ENCODE data around the gene MLC1.
"Not testable (repeated sequence)": the region's sequence is repeated elsewhere in the genome, so short reads cannot be mapped to it uniquely, and the experiment has no call there.

Gene MLC1

DNA sequence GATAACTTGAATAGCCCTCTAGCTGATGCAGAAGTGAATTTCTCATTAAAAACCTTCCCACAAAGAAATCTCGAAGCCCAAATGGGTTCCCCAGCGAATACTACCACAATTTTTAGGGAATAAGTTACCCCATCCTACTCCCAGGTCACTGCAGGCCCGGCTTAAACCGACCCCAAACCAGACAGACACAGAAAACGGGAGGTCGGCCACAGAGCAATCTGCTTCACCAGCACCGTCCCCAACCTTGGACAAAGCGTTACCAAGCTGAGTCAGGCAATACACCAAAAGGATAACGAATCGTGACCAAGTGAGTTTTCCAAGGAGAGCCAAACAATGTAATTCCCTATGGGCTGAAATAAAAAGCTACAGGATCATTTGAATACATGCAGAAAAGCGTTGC is 4.0 kb upstream of the MLC1 start:
- TF ChIP-seq, protein P1, sequence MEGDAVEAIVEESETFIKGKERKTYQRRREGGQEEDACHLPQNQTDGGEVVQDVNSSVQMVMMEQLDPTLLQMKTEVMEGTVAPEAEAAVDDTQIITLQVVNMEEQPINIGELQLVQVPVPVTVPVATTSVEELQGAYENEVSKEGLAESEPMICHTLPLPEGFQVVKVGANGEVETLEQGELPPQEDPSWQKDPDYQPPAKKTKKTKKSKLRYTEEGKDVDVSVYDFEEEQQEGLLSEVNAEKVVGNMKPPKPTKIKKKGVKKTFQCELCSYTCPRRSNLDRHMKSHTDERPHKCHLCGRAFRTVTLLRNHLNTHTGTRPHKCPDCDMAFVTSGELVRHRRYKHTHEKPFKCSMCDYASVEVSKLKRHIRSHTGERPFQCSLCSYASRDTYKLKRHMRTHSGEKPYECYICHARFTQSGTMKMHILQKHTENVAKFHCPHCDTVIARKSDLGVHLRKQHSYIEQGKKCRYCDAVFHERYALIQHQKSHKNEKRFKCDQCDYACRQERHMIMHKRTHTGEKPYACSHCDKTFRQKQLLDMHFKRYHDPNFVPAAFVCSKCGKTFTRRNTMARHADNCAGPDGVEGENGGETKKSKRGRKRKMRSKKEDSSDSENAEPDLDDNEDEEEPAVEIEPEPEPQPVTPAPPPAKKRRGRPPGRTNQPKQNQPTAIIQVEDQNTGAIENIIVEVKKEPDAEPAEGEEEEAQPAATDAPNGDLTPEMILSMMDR (IDR thresholded peaks at IDR 0.05), result no peak
- H3K27ac ChIP-seq, result peak overlapping the region; percentile 64

- H3K27ac ChIP-seq, result no peak overlapping the region
- TF ChIP-seq ZFX (IDR thresholded peaks at IDR 0.05; ENCODE audit: borderline replicate concordance), result no peak
- TF ChIP-seq, protein P1 (IDR thresholded peaks at IDR 0.05), result no peak
Measured at GRCh38 chr22:50088096-50088495, 2.9 kb upstream of the MLC1 start.

- H3K27ac ChIP-seq, result no peak overlapping the region
- TF ChIP-seq, protein P1 (IDR thresholded peaks at IDR 0.05), result no peak
- TF ChIP-seq ZFX (IDR thresholded peaks at IDR 0.05; ENCODE audit: borderline replicate concordance), result no peak
Measured at GRCh38 chr22:50087646-50088045, 2.4 kb upstream of the MLC1 start.

GRCh38 chr22:50086975-50087374 is 1.7 kb upstream of the MLC1 start:
- not testable (repeated sequence) for H3K27ac ChIP-seq

DNA sequence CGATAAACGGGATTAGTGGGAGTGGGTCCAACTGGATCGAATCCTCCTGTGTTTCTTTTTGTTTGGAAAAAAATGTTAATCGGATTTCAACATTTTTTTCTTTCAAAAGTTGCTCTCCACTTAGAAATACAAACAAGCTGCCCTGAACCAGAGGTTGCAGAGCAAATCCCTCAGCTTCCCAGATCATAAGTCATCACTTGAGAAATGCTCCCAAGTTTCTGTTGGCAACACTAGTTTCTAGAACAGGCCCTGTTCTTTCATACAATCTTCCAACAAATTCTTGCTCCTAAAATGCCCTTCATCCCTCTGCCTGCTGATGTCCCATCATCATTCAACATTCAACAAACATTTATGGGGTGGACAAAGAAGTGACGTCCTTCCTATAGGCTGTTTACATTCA is 1.3 kb upstream of the MLC1 start:
- TF ChIP-seq, protein P1 (IDR thresholded peaks at IDR 0.05), result no peak
- TF ChIP-seq ZFX (IDR thresholded peaks at IDR 0.05; ENCODE audit: borderline replicate concordance), result no peak
- H3K27ac ChIP-seq, result no peak overlapping the region

- TF ChIP-seq ZFX (IDR thresholded peaks at IDR 0.05; ENCODE audit: borderline replicate concordance), result no peak
- TF ChIP-seq, protein P1 (IDR thresholded peaks at IDR 0.05), result no peak
- no peak overlapping the region for H3K27ac ChIP-seq
Measured at GRCh38 chr22:50084614-50085021, 608 bp downstream of the MLC1 start.

GRCh38 chr22:50084080-50084477 is 1.1 kb downstream of the MLC1 start:
- no peak overlapping the region for H3K27ac ChIP-seq
- TF ChIP-seq ZFX (IDR thresholded peaks at IDR 0.05; ENCODE audit: borderline replicate concordance), result no peak
- TF ChIP-seq, protein P1 (IDR thresholded peaks at IDR 0.05), result no peak

GRCh38 chr22:50083462-50084079 is 1.7 kb downstream of the MLC1 start:
- H3K27ac ChIP-seq, result no peak overlapping the region
- TF ChIP-seq, protein P1 (IDR thresholded peaks at IDR 0.05), result no peak
- TF ChIP-seq ZFX (IDR thresholded peaks at IDR 0.05; ENCODE audit: borderline replicate concordance), result no peak
